ENCODE results near the gene MMP14.
"Not testable (repeated sequence)": the region's sequence is repeated elsewhere in the genome, so short reads cannot be mapped to it uniquely, and the experiment has no call there.

The MMP14 gene

DNA sequence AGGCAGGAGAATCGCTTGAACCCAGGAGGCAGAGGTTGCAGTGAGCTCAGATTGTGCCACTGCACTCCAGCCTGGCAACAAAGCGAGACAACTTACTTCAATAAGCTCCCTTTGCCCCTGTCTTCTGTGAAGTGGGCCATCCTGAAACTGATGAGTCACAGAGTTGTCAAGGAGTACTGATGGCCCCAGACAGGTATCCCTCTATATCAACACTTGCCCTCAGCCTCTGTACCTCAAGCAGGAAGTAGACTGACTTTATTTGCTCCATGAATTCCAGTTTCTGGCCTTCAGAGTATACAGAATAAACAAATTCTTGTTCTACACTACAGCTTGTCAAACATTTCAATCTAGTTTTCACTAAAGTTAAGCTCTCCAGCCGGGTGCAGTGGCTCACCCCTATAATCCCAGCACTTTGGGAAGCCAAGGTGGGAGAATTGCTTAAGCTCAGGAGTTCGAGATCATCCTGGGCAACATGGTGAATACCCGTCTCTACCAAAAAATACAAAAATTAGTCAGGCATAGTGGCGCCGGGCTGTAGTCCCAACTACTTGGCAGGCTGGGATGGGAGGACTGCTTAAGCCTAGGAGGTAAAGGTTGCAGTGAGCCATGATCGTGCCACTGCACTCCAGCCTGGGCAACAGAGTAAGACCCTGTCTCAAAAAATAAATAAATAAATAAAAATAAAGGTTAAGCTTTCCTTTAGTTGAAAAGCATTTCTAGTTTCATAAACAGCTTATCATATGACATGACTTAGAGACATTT is 18.8 kb downstream of the MMP14 start:
- H3K4ac ChIP-seq (ENCODE audit: low read depth in 1 of 2, low read length in 2 of 2) = no peak overlapping the region
- no peak overlapping the region for H3K18ac ChIP-seq (ENCODE audit: low read depth in 1 of 2, low read length in 2 of 2)
- H2BK5ac ChIP-seq (ENCODE audit: low read depth, low read length, poor library complexity, severe bottlenecking) = no peak overlapping the region
- H2AK5ac ChIP-seq (ENCODE audit: low read length, severe bottlenecking) = no peak overlapping the region
- no peak overlapping the region for H2BK12ac ChIP-seq (ENCODE audit: low read length in 2 of 2)
- no peaks in the 10 kb centered on the region for H3K79me1 ChIP-seq (replicated peaks; ENCODE audit: low read length, poor library complexity, severe bottlenecking)
- no peak overlapping the region for H3K27ac ChIP-seq (ENCODE audit: low read length, poor library complexity, severe bottlenecking)
- H2BK15ac ChIP-seq (ENCODE audit: low read depth, poor library complexity, severe bottlenecking) = no peak overlapping the region
- H3K9me3 ChIP-seq (ENCODE audit: control insufficient read depth, low read length) = no peaks in the 10 kb centered on the region
- no peak overlapping the region for H3K23ac ChIP-seq (ENCODE audit: low read length in 2 of 2)
- 87% methylated on average over 6 of the region's 8 CpGs for WGBS
- no peak overlapping the region for H3K9ac ChIP-seq (ENCODE audit: low read length)
- H3K36me3 ChIP-seq (ENCODE audit: control insufficient read depth in 1 of 2, insufficient read depth in 2 of 2, low read depth in 1 of 2, low read length in 2 of 2) = no peaks in the 10 kb centered on the region
- H3K4me2 ChIP-seq (ENCODE audit: low read length, poor library complexity, severe bottlenecking) = no peak overlapping the region
- H2BK120ac ChIP-seq (ENCODE audit: low read depth, low read length) = no peak overlapping the region
- H3K14ac ChIP-seq (ENCODE audit: low read length in 2 of 2) = no peak overlapping the region
- no peaks in the 10 kb centered on the region for H3K27me3 ChIP-seq (ENCODE audit: control insufficient read depth in 1 of 2, insufficient read depth in 1 of 2, low read length in 2 of 2)
- no peak overlapping the region for H2AFZ ChIP-seq (ENCODE audit: low read depth, low read length)
- no peak overlapping the region for H3K4me3 ChIP-seq (ENCODE audit: insufficient read depth in 1 of 2, low read depth in 1 of 2, low read length in 2 of 2)
- no peak overlapping the region for H4K8ac ChIP-seq (ENCODE audit: low read length)
- H3K4me1 ChIP-seq (ENCODE audit: control insufficient read depth, insufficient read depth, low read depth, low read length) = peaks cover 15% of the 10 kb centered on the region
- H4K91ac ChIP-seq (ENCODE audit: low read length) = no peak overlapping the region
- DNase-seq = no peak

DNA sequence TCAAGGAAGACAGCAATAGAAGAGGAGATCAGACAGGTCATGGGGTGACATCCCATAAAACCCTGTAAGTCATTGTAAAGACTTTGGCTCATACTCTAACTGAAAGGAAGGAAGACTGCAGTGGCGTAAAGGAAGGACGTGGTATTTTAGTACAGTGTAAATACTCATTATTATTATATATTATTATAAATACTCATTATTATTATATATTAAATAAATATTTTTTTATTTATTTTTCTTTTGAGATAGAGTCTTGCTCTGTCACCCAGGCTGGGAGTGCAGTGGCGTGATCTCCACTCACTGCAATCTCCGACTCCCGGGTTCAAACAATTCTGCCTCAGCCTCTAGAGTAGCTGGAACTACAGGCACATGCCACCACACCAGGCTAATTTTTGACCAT is 20.0 kb downstream of the MMP14 start:
- Histone ChIP-seq H3K36me3 (ENCODE audit: control insufficient read depth in 1 of 2, insufficient read depth in 2 of 2, low read depth in 1 of 2, low read length in 2 of 2) (no peaks in the 10 kb centered on the region), H3K23ac (ENCODE audit: low read length in 2 of 2) (no peak overlapping the region), H2BK12ac (ENCODE audit: low read length in 2 of 2) (no peak overlapping the region), H3K4me3 (ENCODE audit: insufficient read depth in 1 of 2, low read depth in 1 of 2, low read length in 2 of 2) (no peak overlapping the region), H3K14ac (ENCODE audit: low read length in 2 of 2) (no peak overlapping the region), H3K4me2 (ENCODE audit: low read length, poor library complexity, severe bottlenecking) (no peak overlapping the region), H2AK5ac (ENCODE audit: low read length, severe bottlenecking) (no peak overlapping the region), H3K4me1 (ENCODE audit: control insufficient read depth, insufficient read depth, low read depth, low read length) (peaks cover 5% of the 10 kb centered on the region), H3K4ac (ENCODE audit: low read depth in 1 of 2, low read length in 2 of 2) (no peak overlapping the region), H2BK5ac (ENCODE audit: low read depth, low read length, poor library complexity, severe bottlenecking) (no peak overlapping the region), H4K8ac (ENCODE audit: low read length) (no peak overlapping the region), H4K91ac (ENCODE audit: low read length) (no peak overlapping the region), H3K18ac (ENCODE audit: low read depth in 1 of 2, low read length in 2 of 2) (no peak overlapping the region), H2AFZ (ENCODE audit: low read depth, low read length) (no peak overlapping the region), H3K27ac (ENCODE audit: low read length, poor library complexity, severe bottlenecking) (no peak overlapping the region), H2BK15ac (ENCODE audit: low read depth, poor library complexity, severe bottlenecking) (no peak overlapping the region), H3K79me1 (replicated peaks; ENCODE audit: low read length, poor library complexity, severe bottlenecking) (no peaks in the 10 kb centered on the region), H2BK120ac (ENCODE audit: low read depth, low read length) (no peak overlapping the region), H3K9ac (ENCODE audit: low read length) (no peak overlapping the region), H3K9me3 (ENCODE audit: control insufficient read depth, low read length) (no peaks in the 10 kb centered on the region), H3K27me3 (ENCODE audit: control insufficient read depth in 1 of 2, insufficient read depth in 1 of 2, low read length in 2 of 2) (no peaks in the 10 kb centered on the region)
- 100% methylated on average over 3 of the region's 5 CpGs for WGBS
- no peak for DNase-seq

DNA sequence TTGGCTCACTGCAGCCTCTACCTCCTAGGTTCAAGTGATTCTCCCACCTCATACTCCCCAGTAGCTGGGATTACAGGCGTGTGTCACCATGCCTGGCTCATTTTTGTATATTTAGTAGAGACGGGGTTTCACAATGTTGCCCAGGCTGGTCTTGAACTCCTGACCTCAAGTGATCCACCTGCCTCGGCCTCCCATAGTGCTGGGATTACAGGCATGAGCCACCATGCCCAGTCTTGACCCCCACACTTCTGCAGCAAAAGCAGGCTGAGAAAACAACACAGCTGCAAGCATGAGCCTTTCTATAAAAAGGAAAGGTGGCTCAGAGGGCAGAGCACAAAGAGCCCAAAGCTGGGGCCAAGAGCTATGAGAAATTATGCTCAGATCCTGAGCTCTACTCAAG is 24.0 kb downstream of the MMP14 start:
- H4K8ac ChIP-seq (ENCODE audit: low read length); H3K27me3 ChIP-seq (ENCODE audit: control insufficient read depth in 1 of 2, insufficient read depth in 1 of 2, low read length in 2 of 2); H3K23ac ChIP-seq (ENCODE audit: low read length in 2 of 2); H2BK12ac ChIP-seq (ENCODE audit: low read length in 2 of 2); H3K79me1 ChIP-seq (replicated peaks; ENCODE audit: low read length, poor library complexity, severe bottlenecking); H2AK5ac ChIP-seq (ENCODE audit: low read length, severe bottlenecking); H4K91ac ChIP-seq (ENCODE audit: low read length); H3K18ac ChIP-seq (ENCODE audit: low read depth in 1 of 2, low read length in 2 of 2); H3K9ac ChIP-seq (ENCODE audit: low read length); H2BK15ac ChIP-seq (ENCODE audit: low read depth, poor library complexity, severe bottlenecking); H3K4me3 ChIP-seq (ENCODE audit: insufficient read depth in 1 of 2, low read depth in 1 of 2, low read length in 2 of 2); H3K36me3 ChIP-seq (ENCODE audit: control insufficient read depth in 1 of 2, insufficient read depth in 2 of 2, low read depth in 1 of 2, low read length in 2 of 2); H3K9me3 ChIP-seq (ENCODE audit: control insufficient read depth, low read length); H2BK5ac ChIP-seq (ENCODE audit: low read depth, low read length, poor library complexity, severe bottlenecking); H3K4ac ChIP-seq (ENCODE audit: low read depth in 1 of 2, low read length in 2 of 2); H3K27ac ChIP-seq (ENCODE audit: low read length, poor library complexity, severe bottlenecking); H3K14ac ChIP-seq (ENCODE audit: low read length in 2 of 2); H3K4me1 ChIP-seq (ENCODE audit: control insufficient read depth, insufficient read depth, low read depth, low read length); H3K4me2 ChIP-seq (ENCODE audit: low read length, poor library complexity, severe bottlenecking); DNase-seq; H2BK120ac ChIP-seq (ENCODE audit: low read depth, low read length): not testable (repeated sequence)
- peak overlapping the region; percentile 27 for H2AFZ ChIP-seq (ENCODE audit: low read depth, low read length)
- 86% methylated on average over 3 of the region's 3 CpGs for WGBS

DNA sequence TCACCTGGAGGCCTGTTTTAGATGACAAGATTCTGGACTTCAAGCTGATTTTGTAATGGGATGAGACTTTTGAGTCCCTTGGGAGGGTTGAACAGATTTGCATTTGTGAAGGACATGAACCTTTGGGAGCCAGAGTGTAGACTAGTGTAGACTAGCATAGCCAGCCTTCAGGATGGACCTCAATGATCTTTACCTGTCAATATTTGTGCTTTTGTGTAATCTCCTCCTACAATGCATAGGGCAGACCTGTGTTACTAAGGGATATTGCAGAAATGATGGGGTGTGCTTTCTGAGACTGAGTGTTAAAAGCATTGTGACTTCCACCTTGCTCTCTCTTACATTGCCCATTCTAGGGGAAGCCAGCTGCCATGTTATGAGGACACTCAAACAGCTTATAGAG is 25.3 kb downstream of the MMP14 start:
- H2BK15ac ChIP-seq (ENCODE audit: low read depth, poor library complexity, severe bottlenecking) = no peak overlapping the region
- no peak overlapping the region for H3K23ac ChIP-seq (ENCODE audit: low read length in 2 of 2)
- no peak overlapping the region for H3K18ac ChIP-seq (ENCODE audit: low read depth in 1 of 2, low read length in 2 of 2)
- H3K9ac ChIP-seq (ENCODE audit: low read length) = no peak overlapping the region
- no peak overlapping the region for H2BK12ac ChIP-seq (ENCODE audit: low read length in 2 of 2)
- H3K14ac ChIP-seq (ENCODE audit: low read length in 2 of 2) = no peak overlapping the region
- no peak overlapping the region for H3K4me3 ChIP-seq (ENCODE audit: insufficient read depth in 1 of 2, low read depth in 1 of 2, low read length in 2 of 2)
- no peak overlapping the region for H4K8ac ChIP-seq (ENCODE audit: low read length)
- H3K4ac ChIP-seq (ENCODE audit: low read depth in 1 of 2, low read length in 2 of 2) = no peak overlapping the region
- no peak overlapping the region for H3K27ac ChIP-seq (ENCODE audit: low read length, poor library complexity, severe bottlenecking)
- no peaks in the 10 kb centered on the region for H3K4me1 ChIP-seq (ENCODE audit: control insufficient read depth, insufficient read depth, low read depth, low read length)
- no peak for DNase-seq
- H2BK120ac ChIP-seq (ENCODE audit: low read depth, low read length) = no peak overlapping the region
- no peaks in the 10 kb centered on the region for H3K27me3 ChIP-seq (ENCODE audit: control insufficient read depth in 1 of 2, insufficient read depth in 1 of 2, low read length in 2 of 2)
- no peak overlapping the region for H2BK5ac ChIP-seq (ENCODE audit: low read depth, low read length, poor library complexity, severe bottlenecking)
- H3K79me1 ChIP-seq (replicated peaks; ENCODE audit: low read length, poor library complexity, severe bottlenecking) = no peaks in the 10 kb centered on the region
- no peaks in the 10 kb centered on the region for H3K36me3 ChIP-seq (ENCODE audit: control insufficient read depth in 1 of 2, insufficient read depth in 2 of 2, low read depth in 1 of 2, low read length in 2 of 2)
- no peaks in the 10 kb centered on the region for H3K9me3 ChIP-seq (ENCODE audit: control insufficient read depth, low read length)
- H2AK5ac ChIP-seq (ENCODE audit: low read length, severe bottlenecking) = no peak overlapping the region
- H4K91ac ChIP-seq (ENCODE audit: low read length) = no peak overlapping the region
- H3K4me2 ChIP-seq (ENCODE audit: low read length, poor library complexity, severe bottlenecking) = no peak overlapping the region
- H2AFZ ChIP-seq (ENCODE audit: low read depth, low read length) = no peak overlapping the region
